A549 (cell line): ENCODE data around the gene DSCAM. TPM values are rescaled to one million over a fixed set of nuclear protein-coding genes. Genes with fewer than 3 reads are reported as not detected.

Experiments
- ATAC-seq, 2 experiments: fragments of 200-7000 bp in 1 of 2; fragments of >200 bp in 1 of 2; cut with Nextera tagmentation in 1 of 2; cut with Tn5 transposase in 1 of 2; 3 replicates each; pipeline versions ENCODE4 v1.8.0 to v1.9.1; 2018 to 2020; ENCODE audit warnings: mild to moderate bottlenecking in 1 of 2, moderate library complexity in 1 of 2
- CTCF ChIA-PET: fragments of 300-600 bp; sonication (Branson Sonifier 250); formaldehyde crosslinking; extraction: SDS; loops from one replicate; lab custom pipeline; 2021; ENCODE audit warnings: antibody characterized with exemption, inconsistent platforms; lab: Yijun Ruan, JAX
- POLR2A ChIA-PET: fragments of 350-600 bp; formaldehyde crosslinking; extraction: SDS; loops from one replicate; lab custom pipeline; 2021; ENCODE audit warnings: antibody characterized with exemption, inconsistent platforms; lab: Yijun Ruan, JAX
- DNase-seq, 2 experiments: peaks; one replicate each; pipeline versions ENCODE4 v3.0.0 to v3.0.0-alpha.2; 2011 to 2016; ENCODE audit warnings: low read depth in 1 of 2, low spot score in 1 of 2
- FAIRE-seq: peaks from 2 replicates; lab custom pipeline; 2011; peaks lifted over from hg19 to GRCh38; lab: Jason Lieb, UNC
- H3K27ac ChIP-seq, 2 experiments: fragments of >200 bp; sonication (Bioruptor Twin); formaldehyde crosslinking; 3 replicates each; pipeline ENCODE4 v1.5.1; 2016 to 2017
- H3K4me1 ChIP-seq: fragments of >200 bp; sonication (Bioruptor Twin); formaldehyde crosslinking; 3 replicates; pipeline ENCODE4 v1.6.1; 2016
- H3K4me2 ChIP-seq: fragments of >200 bp; sonication (Bioruptor Twin); formaldehyde crosslinking; 3 replicates; pipeline ENCODE4 v1.6.1; 2016
- H3K4me3 ChIP-seq: fragments of >200 bp; sonication (Bioruptor Twin); formaldehyde crosslinking; 3 replicates; pipeline ENCODE4 v1.5.1; 2016
- H3K9me3 ChIP-seq: fragments of >200 bp; sonication (Bioruptor Twin); formaldehyde crosslinking; 3 replicates; pipeline ENCODE4 v1.6.1; 2016
- CHD2 ChIP-seq: fragments of 150-350 bp; IDR thresholded peaks from 2 replicates; pipeline ENCODE4 v1.6.1; 2014; ENCODE audit warnings: low read length; ENCODE audit not compliant: partially characterized antibody
- EHF ChIP-seq: fragments of 250-450 bp; sonication (Bioruptor Pico); IDR thresholded peaks from 2 replicates; pipeline ENCODE4 v1.5.0; 2020; ENCODE audit warnings: mild to moderate bottlenecking
- ELK1 ChIP-seq: fragments of 150-350 bp; IDR thresholded peaks from 2 replicates; pipeline ENCODE4 v1.6.1; 2014; ENCODE audit warnings: low read depth, mild to moderate bottlenecking, low read length
- HOXB5 ChIP-seq: fragments of 250-450 bp; sonication (Bioruptor Pico); IDR thresholded peaks from 2 replicates; pipeline ENCODE4 v1.5.0; 2020; ENCODE audit warnings: mild to moderate bottlenecking, moderate library complexity
- JUNB ChIP-seq: fragments of >200 bp; sonication (Bioruptor Twin); formaldehyde crosslinking; IDR thresholded peaks from 2 replicates; pipeline ENCODE4 v1.6.1; 2016
- MAZ ChIP-seq: fragments of 150-350 bp; IDR thresholded peaks from 2 replicates; pipeline ENCODE4 v1.6.1; 2014; ENCODE audit warnings: antibody characterized with exemption, low read depth, low read length, borderline replicate concordance
- MYC ChIP-seq: IDR thresholded peaks from 2 replicates; pipeline ENCODE4 v1.6.1; 2012; ENCODE audit warnings: mild to moderate bottlenecking, inconsistent platforms, low read length, improper control_type of control experiment, borderline replicate concordance
- NFE2L2 ChIP-seq: fragments of 150-350 bp; conservative IDR thresholded peaks from 2 replicates; pipeline ENCODE4 v1.6.1; 2014; ENCODE audit warnings: low read length
- PHF8 ChIP-seq: fragments of 200-600 bp; sonication (generic); IDR thresholded peaks from 2 replicates; pipeline ENCODE4 v1.6.1; 2016; ENCODE audit warnings: low read depth, mild to moderate bottlenecking, antibody characterized with exemption, moderate library complexity, borderline replicate concordance
- POLR2A ChIP-seq: IDR thresholded peaks from 2 replicates; pipeline ENCODE4 v1.6.1; 2012; ENCODE audit warnings: mild to moderate bottlenecking, low read length
- POLR2AphosphoS2 ChIP-seq: conservative IDR thresholded peaks from 2 replicates; pipeline ENCODE4 v1.6.1; 2012; ENCODE audit warnings: low read length, improper control_type of control experiment, inconsistent platforms
- RAD21 ChIP-seq, 2 experiments: fragments of >200 bp in 1 of 2; sonication (Bioruptor Twin) in 1 of 2; formaldehyde crosslinking in 1 of 2; IDR thresholded peaks in 1 of 2; conservative IDR thresholded peaks in 1 of 2; 2 replicates in 1 of 2; 3 replicates in 1 of 2; pipeline ENCODE4 v1.6.1; 2012 to 2018; ENCODE audit warnings: inconsistent platforms in 1 of 2
- REST ChIP-seq: fragments of 200-600 bp; sonication (generic); IDR thresholded peaks from 2 replicates; pipeline ENCODE4 v1.6.1; 2016; ENCODE audit warnings: antibody characterized with exemption, mild to moderate bottlenecking, moderate library complexity
- ZC3H11A ChIP-seq: fragments of 450-650 bp; IDR thresholded peaks from 2 replicates; pipeline ENCODE4 v1.6.1; 2014; ENCODE audit warnings: antibody characterized with exemption, mild to moderate bottlenecking
- WGBS: methylation state at CpG from one replicate; pipeline ENCODE4 v1.1.6; 2017; ENCODE audit errors: missing lambda C conversion rate; 5-methylcytosine and 5-hydroxymethylcytosine counted together
- polyA plus RNA-seq, 4 experiments: library from polyadenylated mRNA; depleted of rRNA in 3 of 4; stranded (reverse); fragments of >200 nt; fragmentation: RNase III in 1 of 4; extraction: RNeasy Plus Mini Kit Qiagen cat#74134 plus additional on column Dnase treatment in 1 of 4; gene quantifications; 2 replicates in 3 of 4; 3 replicates in 1 of 4; pipeline ENCODE4 v1.2.3, GENCODE V29; 2011 to 2017
- TF ChIP-seq, protein P1 (sequence below): fragments of >200 bp; sonication (Bioruptor Twin); formaldehyde crosslinking; IDR thresholded peaks from 3 replicates; pipeline ENCODE4 v1.6.1; 2016
- TF ChIP-seq, protein P2 (sequence below): fragments of 250-450 bp; sonication (Bioruptor Pico); IDR thresholded peaks from 2 replicates; pipeline ENCODE4 v1.5.0; 2020; ENCODE audit warnings: low read depth, mild to moderate bottlenecking, moderate library complexity

Gene DSCAM
- polyA plus RNA-seq, 2 of the 4 experiments (the other 2 are of a cell fraction) = not detected

DNA sequence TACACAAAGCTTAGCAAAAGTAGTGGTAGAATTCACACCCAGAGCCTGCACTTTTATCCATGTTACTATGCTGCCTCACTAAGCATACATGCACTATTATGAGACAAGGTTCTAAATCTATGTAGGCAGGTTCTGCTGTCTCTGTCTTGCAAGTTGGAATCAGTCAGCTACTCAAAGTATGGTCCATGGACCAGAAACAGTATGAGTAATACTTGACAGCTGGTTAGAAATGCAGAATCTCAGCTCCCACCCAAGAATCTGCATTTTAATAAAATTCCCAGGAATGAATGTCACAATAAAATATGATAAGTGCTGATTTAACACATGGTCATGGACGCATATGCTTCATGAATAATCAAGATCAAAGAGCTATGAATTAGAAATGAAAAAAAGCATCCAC is 50.5 kb downstream of the DSCAM start:
- Histone ChIP-seq H3K9me3 (no peaks in the 10 kb centered on the region; the same call in 2 of the 3 replicates), H3K4me1 (no peaks in the 10 kb centered on the region), H3K27ac (no peak overlapping the region), H3K4me2 (no peak overlapping the region), H3K4me3 (no peak overlapping the region)
- CTCF ChIA-PET = no interaction called here
- 0% methylated on average over 1 of the region's 1 CpG for WGBS
- FAIRE-seq (no peak), DNase-seq (no peak), ATAC-seq (no peak)
- no peak for TF ChIP-seq MYC
- TF ChIP-seq NFE2L2 = no peak
- TF ChIP-seq EHF (CRISPR knock-in tag) = no peak
- TF ChIP-seq, protein P1, sequence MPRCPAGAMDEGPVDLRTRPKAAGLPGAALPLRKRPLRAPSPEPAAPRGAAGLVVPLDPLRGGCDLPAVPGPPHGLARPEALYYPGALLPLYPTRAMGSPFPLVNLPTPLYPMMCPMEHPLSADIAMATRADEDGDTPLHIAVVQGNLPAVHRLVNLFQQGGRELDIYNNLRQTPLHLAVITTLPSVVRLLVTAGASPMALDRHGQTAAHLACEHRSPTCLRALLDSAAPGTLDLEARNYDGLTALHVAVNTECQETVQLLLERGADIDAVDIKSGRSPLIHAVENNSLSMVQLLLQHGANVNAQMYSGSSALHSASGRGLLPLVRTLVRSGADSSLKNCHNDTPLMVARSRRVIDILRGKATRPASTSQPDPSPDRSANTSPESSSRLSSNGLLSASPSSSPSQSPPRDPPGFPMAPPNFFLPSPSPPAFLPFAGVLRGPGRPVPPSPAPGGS = no peak
- no peak for TF ChIP-seq CHD2
- no peak for TF ChIP-seq REST
- TF ChIP-seq, protein P2, sequence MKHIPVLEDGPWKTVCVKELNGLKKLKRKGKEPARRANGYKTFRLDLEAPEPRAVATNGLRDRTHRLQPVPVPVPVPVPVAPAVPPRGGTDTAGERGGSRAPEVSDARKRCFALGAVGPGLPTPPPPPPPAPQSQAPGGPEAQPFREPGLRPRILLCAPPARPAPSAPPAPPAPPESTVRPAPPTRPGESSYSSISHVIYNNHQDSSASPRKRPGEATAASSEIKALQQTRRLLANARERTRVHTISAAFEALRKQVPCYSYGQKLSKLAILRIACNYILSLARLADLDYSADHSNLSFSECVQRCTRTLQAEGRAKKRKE = no peak
- TF ChIP-seq HOXB5 (CRISPR knock-in tag) = no peak
- TF ChIP-seq MAZ = no peak
- TF ChIP-seq JUNB = no peak
- TF ChIP-seq ZC3H11A = no peak
- TF ChIP-seq POLR2A = no peak
- TF ChIP-seq ELK1 = no peak
- no peak for TF ChIP-seq PHF8
- POLR2A ChIA-PET = no interaction called here

DNA sequence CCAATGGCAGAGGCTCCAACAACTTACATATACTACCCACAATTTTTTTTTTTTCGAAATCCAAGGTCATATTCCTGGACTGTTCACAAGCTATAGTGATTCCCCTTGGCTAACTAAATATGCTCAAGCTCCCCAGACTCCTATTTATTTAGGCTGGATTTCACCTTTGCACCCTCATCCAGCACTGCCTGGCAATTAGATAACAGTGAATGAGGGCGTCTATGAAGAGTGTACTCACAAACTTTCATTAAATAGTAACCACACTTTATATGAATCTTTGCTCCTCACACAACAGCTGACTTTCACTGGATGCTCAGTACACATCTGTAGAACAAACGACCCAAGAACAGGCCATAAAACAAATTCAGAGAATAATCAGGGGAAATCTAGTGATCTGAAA is 51.6 kb downstream of the DSCAM start:
- no peak overlapping the region for H3K27ac ChIP-seq
- 2% methylated on average over 3 of the region's 3 CpGs for WGBS
- TF ChIP-seq RAD21 (conservative IDR thresholded peaks at IDR 0.05 in 1 of 2, IDR thresholded peaks at IDR 0.05 in 1 of 2) = no peak
- TF ChIP-seq POLR2AphosphoS2 = no peak
- no peak overlapping the region for H3K4me3 ChIP-seq
- no peak for DNase-seq
- no peak for FAIRE-seq
- ATAC-seq = no peak
- no peaks in the 10 kb centered on the region; the same call in 2 of the 3 replicates for H3K9me3 ChIP-seq
- H3K4me1 ChIP-seq = no peaks in the 10 kb centered on the region
- no peak overlapping the region for H3K4me2 ChIP-seq
- ChIA-PET POLR2A (no interaction called here), CTCF (no interaction called here)
